ENCODE data around the gene VPS13A. TPM values are rescaled to one million over a fixed set of nuclear protein-coding genes. Genes with fewer than 3 reads are reported as not detected.

The VPS13A gene
- total RNA-seq, 4 donors from 2014 or later = 33.4 to 47.8 (median 40.7) TPM

DNA sequence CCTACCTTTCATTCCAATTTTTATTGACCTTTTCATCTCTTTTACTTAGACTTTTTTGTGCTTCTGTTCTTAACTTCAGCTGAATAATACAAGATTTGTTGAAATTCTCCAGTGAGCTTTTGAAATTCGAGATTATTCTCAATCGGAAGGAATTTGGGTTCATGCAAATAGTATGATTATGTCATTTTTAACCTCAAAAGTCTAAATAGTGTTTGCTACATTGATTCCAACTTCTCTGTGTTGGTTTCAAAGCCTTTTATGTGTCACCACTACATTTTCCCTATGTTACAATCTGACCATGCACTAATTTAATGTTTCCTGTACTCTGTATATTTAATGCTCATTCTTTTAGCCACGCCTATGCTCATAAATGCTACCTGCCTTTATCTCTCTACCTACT is 44.1 kb downstream of the VPS13A start:
- TF ChIP-seq, protein P1, sequence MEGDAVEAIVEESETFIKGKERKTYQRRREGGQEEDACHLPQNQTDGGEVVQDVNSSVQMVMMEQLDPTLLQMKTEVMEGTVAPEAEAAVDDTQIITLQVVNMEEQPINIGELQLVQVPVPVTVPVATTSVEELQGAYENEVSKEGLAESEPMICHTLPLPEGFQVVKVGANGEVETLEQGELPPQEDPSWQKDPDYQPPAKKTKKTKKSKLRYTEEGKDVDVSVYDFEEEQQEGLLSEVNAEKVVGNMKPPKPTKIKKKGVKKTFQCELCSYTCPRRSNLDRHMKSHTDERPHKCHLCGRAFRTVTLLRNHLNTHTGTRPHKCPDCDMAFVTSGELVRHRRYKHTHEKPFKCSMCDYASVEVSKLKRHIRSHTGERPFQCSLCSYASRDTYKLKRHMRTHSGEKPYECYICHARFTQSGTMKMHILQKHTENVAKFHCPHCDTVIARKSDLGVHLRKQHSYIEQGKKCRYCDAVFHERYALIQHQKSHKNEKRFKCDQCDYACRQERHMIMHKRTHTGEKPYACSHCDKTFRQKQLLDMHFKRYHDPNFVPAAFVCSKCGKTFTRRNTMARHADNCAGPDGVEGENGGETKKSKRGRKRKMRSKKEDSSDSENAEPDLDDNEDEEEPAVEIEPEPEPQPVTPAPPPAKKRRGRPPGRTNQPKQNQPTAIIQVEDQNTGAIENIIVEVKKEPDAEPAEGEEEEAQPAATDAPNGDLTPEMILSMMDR (IDR thresholded peaks at IDR 0.05) = no peak
- TF ChIP-seq POLR2A (IDR thresholded peaks at IDR 0.05; ENCODE audit: low read depth) (no peak), EP300 (IDR thresholded peaks at IDR 0.05) (no peak), POLR2AphosphoS5 (IDR thresholded peaks at IDR 0.05) (no peak)
- 94% methylated on average over 3 of the region's 3 CpGs for WGBS
- peaks cover 0 to 16% (median 11%) of the 10 kb centered on the region in 4 donors for H3K4me1 ChIP-seq
- intact Hi-C loops (cut with DNase I) = no loop called here
- H3K36me3 ChIP-seq = peaks cover 0 to 40% (median 22%) of the 10 kb centered on the region in 4 donors
- H3K4me3 ChIP-seq = no peak overlapping the region
- DNase-seq (ENCODE audit: extremely low spot score) = no peak
- H3K27ac ChIP-seq (replicated peaks in 1 of 4) = no peak overlapping the region
- H3K27me3 ChIP-seq = no peaks in the 10 kb centered on the region
- H3K9me3 ChIP-seq = no peaks in the 10 kb centered on the region

DNA sequence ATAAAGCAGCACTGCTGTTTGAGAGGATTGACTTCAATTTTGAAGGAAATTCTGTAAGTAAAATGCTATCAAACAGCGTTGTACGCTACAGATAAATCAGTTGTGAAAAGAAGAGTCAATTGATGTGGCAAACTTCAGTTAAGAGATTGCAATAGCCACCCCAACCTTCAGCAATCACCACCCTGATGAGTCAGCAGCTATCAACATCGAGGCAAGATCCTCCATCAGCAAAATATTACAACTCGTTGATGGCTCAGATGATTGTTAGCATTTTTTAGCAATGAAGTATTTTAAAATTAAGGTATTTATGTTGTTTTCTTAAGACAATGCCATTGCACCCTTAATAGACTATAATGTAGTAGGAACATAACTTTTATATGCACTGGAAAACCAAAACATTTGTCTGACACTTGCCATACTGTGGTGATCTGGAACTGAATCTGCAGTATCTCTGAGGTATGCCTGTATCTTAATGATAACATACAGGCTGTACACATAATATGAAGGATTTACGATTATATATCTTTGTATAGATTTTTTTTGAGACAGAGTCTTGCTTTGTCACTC is 47.5 kb downstream of the VPS13A start:
- intact Hi-C loops (cut with DNase I) = no loop called here
- Histone ChIP-seq H3K4me1 (no peaks in the 10 kb centered on the region), H3K27me3 (no peaks in the 10 kb centered on the region), H3K27ac (replicated peaks in 1 of 4) (no peak overlapping the region), H3K4me3 (no peak overlapping the region), H3K9me3 (no peaks in the 10 kb centered on the region), H3K36me3 (peaks cover 0 to 68% (median 38%) of the 10 kb centered on the region in 4 donors)
- DNase-seq (ENCODE audit: extremely low spot score) = no peak
- 80% methylated on average over 5 of the region's 5 CpGs for WGBS
- TF ChIP-seq, protein P1 (IDR thresholded peaks at IDR 0.05) = no peak
- TF ChIP-seq POLR2AphosphoS5 (IDR thresholded peaks at IDR 0.05) (no peak), EP300 (IDR thresholded peaks at IDR 0.05) (no peak), POLR2A (IDR thresholded peaks at IDR 0.05; ENCODE audit: low read depth) (no peak)

DNA sequence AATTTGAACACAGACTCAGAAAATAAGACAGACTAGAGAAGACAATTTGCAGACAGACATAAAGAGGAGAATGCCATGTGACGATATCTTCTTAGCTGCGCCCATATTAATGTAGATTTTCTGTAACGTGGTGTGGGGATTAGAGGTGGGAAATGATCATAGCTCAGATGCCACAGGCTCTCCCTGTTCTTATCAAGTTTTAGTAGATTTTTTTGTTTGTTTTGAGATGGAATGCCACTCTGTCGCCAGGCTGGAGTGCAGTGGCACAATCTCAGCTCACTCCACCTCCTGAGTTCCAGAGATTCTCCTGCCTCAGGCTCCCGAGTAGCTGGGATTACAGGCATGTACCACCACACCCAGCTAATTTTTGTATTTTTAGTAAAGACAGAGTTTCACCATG is 59.4 kb downstream of the VPS13A start:
- no peak for DNase-seq (ENCODE audit: extremely low spot score)
- H3K4me3 ChIP-seq = no peak overlapping the region
- intact Hi-C loops (cut with DNase I) = no loop called here
- no peaks in the 10 kb centered on the region for H3K4me1 ChIP-seq
- WGBS = 85% methylated on average over 5 of the region's 5 CpGs
- H3K36me3 ChIP-seq = peaks cover 0 to 16% (median 5%) of the 10 kb centered on the region in 4 donors
- H3K27ac ChIP-seq (replicated peaks in 1 of 4) = no peak overlapping the region
- H3K27me3 ChIP-seq = no peaks in the 10 kb centered on the region
- TF ChIP-seq, protein P1 (IDR thresholded peaks at IDR 0.05) = no peak
- TF ChIP-seq POLR2A (IDR thresholded peaks at IDR 0.05; ENCODE audit: low read depth) (no peak), POLR2AphosphoS5 (IDR thresholded peaks at IDR 0.05) (no peak), EP300 (IDR thresholded peaks at IDR 0.05) (no peak)
- H3K9me3 ChIP-seq = no peaks in the 10 kb centered on the region

DNA sequence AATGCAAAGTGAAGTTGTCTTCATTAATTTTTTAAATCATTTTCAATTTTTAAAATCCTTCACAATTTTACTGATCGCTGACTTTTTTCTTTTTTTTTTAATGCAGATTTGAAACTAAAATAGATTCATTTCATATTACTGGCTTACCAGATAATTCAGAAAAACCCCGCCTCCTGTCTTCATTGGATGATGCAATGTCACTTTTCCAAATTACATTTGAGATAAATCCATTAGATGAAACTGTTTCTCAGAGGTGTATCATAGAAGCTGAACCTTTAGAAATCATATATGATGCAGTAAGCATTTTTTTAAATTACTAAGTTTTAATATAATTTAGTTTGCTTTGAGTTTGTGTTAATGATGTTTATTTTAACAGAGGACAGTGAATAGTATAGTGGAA is 60.6 kb downstream of the VPS13A start:
- no peak overlapping the region for H3K27ac ChIP-seq (replicated peaks in 1 of 4)
- no peak for DNase-seq (ENCODE audit: extremely low spot score)
- no peaks in the 10 kb centered on the region for H3K9me3 ChIP-seq
- WGBS = 97% methylated on average over 2 of the region's 2 CpGs
- intact Hi-C loops (cut with DNase I) = no loop called here
- no peaks in the 10 kb centered on the region for H3K4me1 ChIP-seq
- H3K36me3 ChIP-seq = peaks cover 0 to 12% (median 5%) of the 10 kb centered on the region in 4 donors
- H3K27me3 ChIP-seq = no peaks in the 10 kb centered on the region
- TF ChIP-seq POLR2A (IDR thresholded peaks at IDR 0.05; ENCODE audit: low read depth) = no peak
- TF ChIP-seq POLR2AphosphoS5 (IDR thresholded peaks at IDR 0.05) = no peak
- TF ChIP-seq, protein P1 (IDR thresholded peaks at IDR 0.05) = no peak
- TF ChIP-seq EP300 (IDR thresholded peaks at IDR 0.05) = no peak
- no peak overlapping the region for H3K4me3 ChIP-seq

DNA sequence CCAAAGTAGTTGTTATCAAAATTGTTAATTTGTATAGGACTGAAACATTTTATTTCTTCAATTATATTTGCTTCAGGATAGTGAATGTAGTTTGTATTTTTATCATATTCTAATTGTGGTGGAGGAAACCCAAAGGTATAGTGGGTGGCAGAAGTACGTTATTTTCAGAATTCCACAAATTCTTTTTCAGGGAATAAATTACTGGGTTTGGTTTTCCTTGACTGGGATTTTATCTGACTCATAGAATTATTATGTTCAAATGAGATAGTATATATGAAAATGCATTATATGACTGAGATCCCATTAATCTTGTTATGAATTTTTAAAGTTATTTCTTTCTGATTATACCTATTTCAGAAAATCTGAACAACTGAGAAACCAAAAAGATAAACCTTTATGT is 73.7 kb downstream of the VPS13A start:
- Histone ChIP-seq H3K27me3 (no peaks in the 10 kb centered on the region), H3K36me3 (peaks cover 5 to 27% (median 11%) of the 10 kb centered on the region in 4 donors), H3K4me1 (no peaks in the 10 kb centered on the region), H3K27ac (replicated peaks in 1 of 4) (no peak overlapping the region), H3K9me3 (no peaks in the 10 kb centered on the region), H3K4me3 (no peak overlapping the region)
- WGBS = 84% methylated on average over 1 of the region's 1 CpG
- intact Hi-C loops (cut with DNase I) = no loop called here
- TF ChIP-seq, protein P1 (IDR thresholded peaks at IDR 0.05) = no peak
- TF ChIP-seq EP300 (IDR thresholded peaks at IDR 0.05) (no peak), POLR2AphosphoS5 (IDR thresholded peaks at IDR 0.05) (no peak), POLR2A (IDR thresholded peaks at IDR 0.05; ENCODE audit: low read depth) (no peak)
- DNase-seq (ENCODE audit: extremely low spot score) = no peak

Measured in esophagus muscularis mucosa (tissue), 4 donors.